Measurements from ENCODE around the gene FCSK.
A peak's percentile ranks its signal among the peaks of the same experiment; 100 is the strongest.
"Not testable (repeated sequence)": the region's sequence is repeated elsewhere in the genome, so short reads cannot be mapped to it uniquely, and the experiment has no call there.

Gene FCSK

GRCh38 chr16:70523076-70523742 lies 68.8 kb downstream of the FCSK start, which contains the start of gene COG4:
TSS of gene COG4 (minus strand) at chr16:70523554. CDS start at chr16:70523543, 11 bp downstream.
- DNase-seq (ENCODE audit: low read depth) = peak; percentile 39
- no peak for TF ChIP-seq CTCF (conservative IDR thresholded peaks at IDR 0.05; ENCODE audit: low read depth, low read length)
- peak within 1 kb of the TSS; percentile 100 for H3K4me3 ChIP-seq (ENCODE audit: low read length)

- no peak for TF ChIP-seq CTCF (conservative IDR thresholded peaks at IDR 0.05; ENCODE audit: low read depth, low read length)
- no peak for DNase-seq (ENCODE audit: low read depth)
- peak within 1 kb of the TSS; percentile 100 for H3K4me3 ChIP-seq (ENCODE audit: low read length)
Observed at GRCh38 chr16:70523743-70524398, 69.5 kb downstream of the FCSK start, which contains the start of gene SF3B3. TSS of gene SF3B3 (plus strand) at chr16:70523816. CDS start at chr16:70526657, 2,841 bp downstream.

- H3K4me3 ChIP-seq (ENCODE audit: low read length) = peak overlapping the region; percentile 100
- DNase-seq (ENCODE audit: low read depth) = not testable (repeated sequence)
Observed at GRCh38 chr16:70524399-70524825, 70.0 kb downstream of the FCSK start.

- no peak for DNase-seq (ENCODE audit: low read depth)
- no peak for TF ChIP-seq CTCF (conservative IDR thresholded peaks at IDR 0.05; ENCODE audit: low read depth, low read length)
- peak overlapping the region; percentile 19 for H3K4me3 ChIP-seq (ENCODE audit: low read length)
Observed at GRCh38 chr16:70526403-70526802, 72.0 kb downstream of the FCSK start.

- no peak for TF ChIP-seq CTCF (conservative IDR thresholded peaks at IDR 0.05; ENCODE audit: low read depth, low read length)
- no peak for DNase-seq (ENCODE audit: low read depth)
- H3K4me3 ChIP-seq (ENCODE audit: low read length) = no peak overlapping the region
Observed at GRCh38 chr16:70527315-70527996, 73.1 kb downstream of the FCSK start.

GRCh38 chr16:70529051-70529777 lies 74.8 kb downstream of the FCSK start:
- no peak for DNase-seq (ENCODE audit: low read depth)
- TF ChIP-seq CTCF (conservative IDR thresholded peaks at IDR 0.05; ENCODE audit: low read depth, low read length) = peak; percentile 54
- H3K4me3 ChIP-seq (ENCODE audit: low read length) = no peak overlapping the region

Data from retinal pigment epithelial cell (primary cell).